Right lobe of liver (tissue), 4 donors: Measurements from ENCODE around the gene HCK.

ENCODE experiments used
- CTCF ChIP-seq, 4 donors: fragments of 200-600 bp in 3 of 4; fragments of 450-650 bp in 1 of 4; IDR thresholded peaks; one replicate each; pipeline versions ENCODE4 v1.5.1 to v1.8.0; 2016 to 2022; ENCODE audit warnings: antibody characterized with exemption in 4 of 4, mild to moderate bottlenecking in 2 of 4
- POLR2A ChIP-seq: fragments of 450-650 bp; IDR thresholded peaks from one replicate; pipeline ENCODE4 v1.6.1; 2017; ENCODE audit warnings: antibody characterized with exemption, mild to moderate bottlenecking
- donor health status: DM: no; HTN: no; CAD: no.
- donor health status: DM: no; HTN: no; CAD: no.
- donor health status: DM: no; HTN: yes; CAD: no.

GRCh38 chr20:32108814-32109391 is 56.9 kb downstream of the HCK start:
- TF ChIP-seq POLR2A (no peak), CTCF (IDR thresholded peaks at IDR 0.05) (no peak)
